Stimulated activated CD8-positive, alpha-beta memory T cell treated with anti-CD3 and anti-CD28 coated beads, Interleukin-12 subunit alpha, Interleukin-12 subunit beta, amount 100 ng/mL, for 1 hour (primary cell): ENCODE measurements around the gene LMOD1.
A peak's percentile ranks its signal among the peaks of the same experiment; 100 is the strongest.
"Not testable (repeated sequence)": the region's sequence is repeated elsewhere in the genome, so short reads cannot be mapped to it uniquely, and the experiment has no call there.

ENCODE experiments used
- DNase-seq: peaks from one replicate; pipeline ENCODE4 v3.0.0-alpha.2; 2020; ENCODE audit warnings: low read depth

LMOD1 gene

GRCh38 chr1:201914456-201915235 is 31.7 kb downstream of the LMOD1 start:
- DNase-seq, result no peak

GRCh38 chr1:201912832-201913231 is 33.5 kb downstream of the LMOD1 start:
- no peak for DNase-seq

- no peak for DNase-seq
These were observed 34.3 kb downstream of the LMOD1 start for GRCh38 chr1:201911826-201912571.

GRCh38 chr1:201907621-201908020 is 38.7 kb downstream of the LMOD1 start:
- no peak for DNase-seq

- DNase-seq, result no peak
These were observed 40.0 kb downstream of the LMOD1 start for GRCh38 chr1:201906336-201906735.

- no peak for DNase-seq
These were observed 41.0 kb downstream of the LMOD1 start for GRCh38 chr1:201905234-201905890.

GRCh38 chr1:201904579-201904978 is 41.8 kb downstream of the LMOD1 start:
- no peak for DNase-seq

GRCh38 chr1:201903135-201903534 is 43.2 kb downstream of the LMOD1 start:
- DNase-seq, result no peak

GRCh38 chr1:201902198-201902597 is 44.1 kb downstream of the LMOD1 start:
- DNase-seq, result no peak

- DNase-seq, result not testable (repeated sequence)
These were observed 45.3 kb downstream of the LMOD1 start for GRCh38 chr1:201901036-201901435.

- DNase-seq, result no peak
These were observed 45.9 kb downstream of the LMOD1 start for GRCh38 chr1:201900476-201900875.

- DNase-seq, result no peak
These were observed 46.5 kb downstream of the LMOD1 start for GRCh38 chr1:201899683-201900429.

GRCh38 chr1:201898992-201899391 is 47.4 kb downstream of the LMOD1 start:
- no peak for DNase-seq

- DNase-seq, result no peak
These were observed 48.0 kb downstream of the LMOD1 start for GRCh38 chr1:201898240-201898894.

GRCh38 chr1:201896951-201897391 is 49.4 kb downstream of the LMOD1 start:
- no peak for DNase-seq

GRCh38 chr1:201895913-201896807 is 50.2 kb downstream of the LMOD1 start:
- peak; percentile 61 for DNase-seq

- DNase-seq, result no peak
These were observed 51.2 kb downstream of the LMOD1 start for GRCh38 chr1:201895120-201895665.

- DNase-seq, result no peak
These were observed 51.8 kb downstream of the LMOD1 start for GRCh38 chr1:201894343-201895119.

- DNase-seq, result no peak
These were observed 52.9 kb downstream of the LMOD1 start for GRCh38 chr1:201893431-201893830.
